CD4-positive, alpha-beta T cell treated with Interleukin-6 at 100 ng/mL for 8 hours (primary cell): ENCODE data around the gene USP7.
A peak's percentile ranks its signal among the peaks of the same experiment; 100 is the strongest.
"Not testable (repeated sequence)": the region's sequence is repeated elsewhere in the genome, so short reads cannot be mapped to it uniquely, and the experiment has no call there.

Experiments used
- DNase-seq: peaks from one replicate; pipeline ENCODE4 v3.0.0-alpha.2; 2020; ENCODE audit warnings: mixed read lengths, low spot score

Gene USP7

DNA sequence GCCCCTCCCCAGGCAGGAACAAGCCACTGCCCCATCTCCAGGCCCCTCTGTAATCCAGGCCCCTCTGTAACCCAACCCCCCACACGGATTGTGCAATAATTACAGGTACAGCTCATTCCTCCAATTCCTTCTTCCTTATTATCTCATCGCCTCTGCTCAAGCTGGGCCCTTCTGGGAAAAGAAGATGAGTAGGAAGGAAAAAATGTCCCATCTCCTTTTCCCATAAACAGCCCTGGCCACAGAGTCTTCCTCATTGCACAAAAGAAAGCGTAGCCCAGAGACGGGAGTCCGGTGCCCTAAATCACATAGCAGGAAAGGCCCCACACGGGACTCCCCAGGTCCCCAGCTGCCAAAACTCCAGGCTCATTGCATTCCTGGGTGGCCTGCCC is 85.2 kb downstream of the USP7 start:
- DNase-seq = no peak

DNA sequence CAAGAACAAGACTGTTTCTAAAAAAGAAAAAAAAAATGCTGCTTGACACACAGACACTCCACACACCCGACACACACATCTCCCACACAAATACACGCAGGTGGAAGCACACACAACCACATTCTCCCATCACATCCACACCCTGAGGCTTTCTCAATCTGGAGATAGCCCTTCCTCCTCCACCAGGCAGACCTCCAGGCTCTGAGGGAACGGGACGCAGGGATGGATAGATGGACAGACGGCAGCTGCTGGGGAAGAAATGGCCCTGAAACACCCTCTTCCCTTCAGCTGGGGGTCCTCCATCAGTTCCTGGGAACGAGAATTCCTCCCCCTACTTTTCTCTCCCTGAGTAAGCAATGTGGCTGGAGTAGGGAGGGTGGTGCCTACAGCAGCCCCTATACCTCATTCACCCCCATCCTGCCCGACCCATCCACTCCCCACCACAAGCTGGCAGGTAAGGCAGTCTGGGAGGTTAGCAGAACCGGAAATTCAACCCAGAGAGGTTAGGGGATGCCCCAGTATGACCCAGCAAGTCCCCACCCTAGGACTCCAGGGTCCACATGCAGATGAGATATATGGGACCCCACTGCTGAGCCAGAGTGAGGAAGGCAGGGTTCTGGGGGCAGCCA is 85.7 kb downstream of the USP7 start:
- DNase-seq = no peak

DNA sequence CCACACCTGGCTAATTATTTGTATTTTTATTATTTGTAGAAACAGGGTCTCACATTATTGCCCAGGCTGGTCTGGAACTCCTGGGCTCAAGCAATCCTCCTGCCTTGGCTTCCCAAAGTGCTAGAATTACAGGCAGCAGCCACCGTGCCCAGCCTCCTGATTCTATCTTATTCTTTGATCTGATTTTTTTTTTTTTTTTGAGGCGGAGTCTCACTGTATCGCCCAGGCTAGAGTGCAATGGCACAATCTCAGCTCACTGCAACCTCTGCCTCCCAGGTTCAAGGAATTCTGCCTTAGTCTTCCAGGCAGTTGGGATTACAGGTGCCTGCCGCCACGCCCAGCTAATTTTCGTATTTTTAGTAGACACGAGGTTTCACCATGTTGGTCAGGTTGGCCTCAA is 88.4 kb downstream of the USP7 start:
- not testable (repeated sequence) for DNase-seq

DNA sequence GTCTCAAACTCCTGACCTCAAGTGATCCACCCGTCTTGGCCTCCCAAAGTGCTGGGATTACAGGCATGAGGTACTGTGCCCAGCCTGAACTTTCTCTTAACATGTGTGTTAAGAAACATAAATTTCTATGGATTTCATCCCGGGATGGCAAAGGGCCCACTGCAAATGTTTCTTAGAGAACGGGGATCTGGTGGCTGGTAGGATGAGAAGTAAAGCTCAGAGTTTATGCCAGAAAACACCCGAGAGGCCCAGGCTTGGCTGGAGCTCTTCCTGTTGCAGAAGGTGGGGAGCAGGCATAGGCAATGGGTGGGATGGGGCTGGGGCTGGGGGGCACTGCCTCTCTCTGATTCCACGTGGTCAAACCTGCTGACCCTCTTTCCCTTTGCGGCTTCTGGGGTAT is 89.3 kb downstream of the USP7 start:
- DNase-seq = no peak

DNA sequence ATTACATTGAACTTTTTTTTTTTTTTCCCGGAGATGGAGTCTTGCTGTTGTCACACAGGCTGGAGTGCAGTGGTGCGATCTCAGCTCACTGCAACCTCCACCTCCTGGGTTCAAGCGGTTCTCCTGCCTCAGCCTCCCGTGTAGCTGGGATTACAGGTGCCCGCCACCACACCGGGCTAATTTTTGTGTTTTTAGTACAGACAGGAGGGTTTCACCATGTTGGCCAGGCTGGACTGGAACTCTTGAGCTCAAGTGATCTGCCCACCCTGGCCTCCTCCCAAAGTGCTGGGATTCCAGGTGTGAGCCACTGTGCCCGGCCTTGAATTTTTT is 89.9 kb downstream of the USP7 start:
- DNase-seq = not testable (repeated sequence)

DNA sequence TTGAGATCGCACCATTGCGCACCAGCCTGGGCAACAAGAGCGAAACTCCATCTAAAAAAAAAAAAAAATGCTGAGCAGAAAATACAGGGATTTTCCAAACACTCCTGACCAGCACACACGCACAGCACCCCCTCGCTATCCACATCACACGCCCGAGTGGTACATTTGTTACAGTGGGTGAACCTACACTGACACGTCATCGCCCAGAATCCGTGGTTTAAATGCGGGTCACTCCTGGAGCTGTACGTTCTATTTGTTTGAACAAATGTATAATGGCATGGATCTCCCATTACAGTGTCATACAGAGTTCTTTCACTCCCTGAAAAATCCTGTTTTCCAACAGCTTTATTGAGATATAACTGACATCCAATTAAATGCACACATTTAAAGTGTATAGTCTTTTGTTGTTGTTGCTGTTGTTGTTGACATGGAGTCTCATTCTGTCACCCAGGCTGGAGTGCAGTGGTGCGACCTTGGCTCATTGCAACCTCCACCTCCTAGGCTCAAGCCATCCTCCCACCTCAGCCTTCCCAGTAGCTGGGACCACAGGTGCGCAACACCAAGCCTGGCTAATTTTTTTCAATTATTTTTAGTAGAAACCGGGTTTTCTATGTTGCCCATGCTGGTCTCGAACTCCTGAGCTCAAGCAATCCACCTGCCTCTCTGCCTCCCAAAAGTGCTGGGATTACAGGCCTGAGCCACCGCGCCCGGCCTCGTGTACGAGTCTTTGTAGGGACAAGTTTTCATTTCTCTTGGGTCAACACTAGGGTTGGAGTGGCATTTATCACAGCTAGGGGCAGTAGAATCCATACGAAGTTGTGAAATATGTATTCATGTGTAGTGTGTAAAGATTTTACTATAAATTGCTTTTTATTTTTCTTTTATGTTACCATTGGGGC is 90.5 kb downstream of the USP7 start:
- DNase-seq = no peak

DNA sequence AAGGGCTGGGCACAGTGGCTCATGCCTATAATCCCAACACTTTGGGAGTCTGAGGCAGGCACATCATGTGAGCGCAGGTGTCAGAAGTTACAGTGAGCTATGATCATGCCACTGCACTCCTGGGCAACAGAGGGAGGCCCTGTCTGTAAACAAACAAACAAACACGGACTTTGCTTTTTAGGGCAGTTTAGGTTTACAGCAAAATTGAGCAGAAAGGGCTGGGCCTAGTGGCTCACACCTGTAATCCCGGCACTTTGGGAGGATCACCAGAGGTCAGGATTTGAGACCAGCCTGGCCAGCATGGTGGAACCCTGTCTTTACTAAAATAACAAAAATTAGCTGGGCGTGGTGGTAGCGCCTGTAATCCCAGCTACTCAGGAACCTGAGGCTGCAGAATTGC is 91.6 kb downstream of the USP7 start:
- no peak for DNase-seq

DNA sequence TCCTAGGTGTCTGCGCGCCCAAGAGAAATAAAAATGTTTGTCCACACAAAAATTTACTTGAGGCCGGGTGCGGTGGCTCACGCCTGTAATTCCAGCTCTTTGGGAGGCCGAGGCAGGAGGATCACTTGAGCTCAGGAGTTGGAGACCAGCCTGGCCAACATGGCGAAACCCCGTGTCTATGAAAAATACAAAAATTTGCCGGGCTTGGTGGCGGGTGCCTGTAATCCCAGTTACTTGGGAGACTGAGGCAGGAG is 93.8 kb downstream of the USP7 start:
- DNase-seq = not testable (repeated sequence)

DNA sequence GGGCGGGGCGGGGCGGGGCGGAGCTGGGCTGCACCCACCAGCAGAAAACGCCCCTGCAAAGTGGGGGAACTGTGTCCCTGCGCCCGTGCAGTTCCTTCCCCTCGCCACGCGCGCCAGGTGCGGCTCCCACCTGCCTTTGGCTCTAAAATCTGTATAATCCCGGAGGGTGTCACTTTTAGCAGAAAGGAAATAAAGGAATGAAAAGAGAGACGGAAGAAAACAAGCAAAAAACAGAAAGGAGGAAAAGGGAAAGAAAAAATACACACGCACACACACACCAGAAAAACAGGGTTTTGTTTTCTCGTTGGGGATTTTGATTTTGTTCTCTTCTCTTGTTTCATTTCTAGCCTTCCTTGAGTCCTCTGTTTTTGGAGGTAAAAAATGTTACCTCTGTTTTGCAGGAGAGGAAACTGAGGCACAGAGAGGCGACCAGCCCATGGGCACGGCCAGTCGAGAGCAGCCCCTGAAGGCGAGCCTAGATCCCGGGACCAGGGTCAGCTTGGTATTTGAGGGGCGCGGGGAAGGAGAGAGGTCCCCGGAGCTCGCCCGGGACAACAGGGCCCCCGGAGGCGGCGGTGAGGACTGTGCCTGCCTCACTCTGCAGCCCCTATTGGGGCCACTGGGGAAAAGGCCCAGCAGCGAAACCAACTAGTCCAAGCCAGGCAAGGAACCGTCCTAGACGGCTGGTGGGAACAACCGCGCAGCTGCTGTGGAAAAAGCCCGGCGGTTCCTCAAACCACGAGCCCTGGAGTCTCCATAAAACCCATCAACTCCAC is 94.3 kb downstream of the USP7 start:
- DNase-seq = no peak

DNA sequence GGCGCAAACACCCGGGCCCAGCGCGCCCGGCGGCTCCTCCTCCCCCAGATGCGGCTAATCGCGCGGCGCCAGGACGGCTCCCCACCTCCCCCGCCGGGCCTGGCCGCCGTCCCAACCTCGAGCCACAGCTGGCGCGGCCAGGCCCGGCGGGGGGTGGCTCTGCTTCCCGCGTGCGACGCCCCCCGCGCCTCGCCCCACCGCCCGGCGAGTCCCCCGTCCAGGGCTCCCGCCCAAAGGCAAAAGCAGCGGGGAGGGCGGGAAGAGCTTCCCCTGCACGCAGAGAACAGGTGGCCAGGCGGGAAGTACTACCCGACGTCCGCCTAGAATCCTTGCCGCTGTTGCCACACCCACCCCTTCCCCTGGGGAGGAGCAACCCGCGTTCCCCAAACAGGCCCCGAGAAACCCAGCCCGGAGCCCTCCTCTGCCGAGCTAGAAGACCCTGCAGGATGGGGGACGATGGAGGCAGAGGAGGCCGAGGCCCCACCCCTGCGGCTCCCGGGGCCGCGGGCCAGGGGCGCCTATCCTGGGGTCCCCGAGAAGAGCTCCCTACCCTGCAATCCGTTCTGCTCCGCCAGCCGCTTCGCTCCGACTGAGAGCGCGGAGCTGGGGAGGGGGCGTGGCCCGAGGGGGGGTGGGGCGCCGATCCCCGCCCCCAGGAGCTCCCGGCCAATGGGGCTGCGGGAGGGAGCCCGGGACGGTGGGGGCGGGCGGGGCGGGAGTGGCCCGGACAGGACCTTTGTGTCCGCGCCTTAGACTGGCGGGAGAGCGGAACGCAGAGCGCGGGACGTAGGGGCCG is 95.1 kb downstream of the USP7 start, which contains the start of gene CARHSP1:
TSS of gene CARHSP1 (minus strand) at position 591 of the 796 bp plus-strand sequence. CDS start 9,678 bp downstream, outside the sequence.
- peak; percentile 83 for DNase-seq

DNA sequence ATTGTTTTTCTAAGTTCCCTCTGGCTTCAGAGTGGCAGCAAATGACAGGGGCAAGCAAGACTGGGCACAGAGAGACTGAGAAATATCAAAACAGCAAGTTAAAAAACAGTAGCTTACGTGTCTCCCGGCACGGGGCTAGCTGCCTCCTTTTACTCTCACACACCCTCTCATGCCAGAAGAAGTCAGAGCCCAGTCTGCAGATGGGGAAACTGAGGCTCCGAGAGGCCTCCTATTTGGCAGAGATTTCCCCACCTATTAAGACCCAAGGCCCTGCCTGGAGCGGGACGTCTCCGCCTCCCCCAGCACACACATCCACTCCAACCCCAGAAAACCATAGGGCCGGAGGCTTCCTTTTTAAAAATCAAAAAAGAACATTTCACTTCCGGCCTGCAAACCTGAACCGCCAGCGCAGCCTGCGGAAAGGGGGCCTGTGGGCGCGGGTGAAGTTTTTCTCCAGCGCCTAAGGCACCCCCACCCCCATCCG is 95.7 kb downstream of the USP7 start:
- peak; percentile 66 for DNase-seq

DNA sequence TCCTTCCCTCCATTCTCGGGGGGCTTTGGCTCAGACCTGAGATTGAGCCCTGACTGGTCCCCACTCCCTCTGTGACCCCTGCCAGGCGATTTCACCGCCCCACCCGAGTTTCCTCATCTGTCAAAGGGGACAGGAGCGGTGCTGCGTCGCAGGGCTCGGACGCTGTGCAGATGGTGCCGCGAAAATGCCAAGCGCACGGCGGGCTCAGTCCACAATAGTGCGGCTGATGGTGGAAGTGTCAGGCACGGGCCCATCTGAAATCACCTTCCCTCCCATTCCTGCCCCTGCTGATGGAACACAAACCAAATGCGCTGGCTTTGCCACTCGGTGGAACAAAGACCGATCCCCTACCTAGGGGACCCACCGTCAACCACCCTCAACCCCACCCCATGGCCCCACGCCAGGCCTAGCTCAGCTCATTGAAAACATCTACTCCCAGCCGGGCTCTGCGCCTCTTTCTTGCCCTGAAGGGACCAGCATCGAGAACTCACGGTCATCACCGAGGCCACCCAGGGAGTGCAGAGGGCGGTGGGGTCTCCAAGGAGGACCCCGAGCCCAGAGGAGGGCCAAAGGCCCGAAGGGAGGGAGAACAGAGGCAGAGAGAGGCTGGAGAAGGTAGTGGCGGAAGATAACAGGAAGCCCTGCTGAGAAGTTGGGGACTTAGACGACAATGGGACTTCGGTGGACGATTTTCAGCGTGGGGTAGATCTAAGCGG is 96.3 kb downstream of the USP7 start:
- DNase-seq = no peak

DNA sequence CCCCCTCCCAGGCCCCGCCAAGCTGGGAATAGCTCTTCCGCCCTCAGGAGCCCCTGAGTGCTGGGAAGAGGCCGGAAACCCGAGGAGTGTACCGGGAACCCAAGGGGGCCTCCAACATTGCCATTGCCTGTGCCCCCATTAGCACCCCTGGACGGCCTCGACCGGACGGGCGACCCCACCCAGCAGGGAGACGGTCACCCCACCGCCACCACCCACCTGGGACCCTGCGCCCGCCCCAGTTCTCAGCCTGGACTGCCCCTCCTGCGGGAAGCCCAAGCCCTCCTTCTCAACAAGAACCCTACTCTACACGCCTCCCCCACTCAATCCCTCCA is 96.9 kb downstream of the USP7 start:
- no peak for DNase-seq

DNA sequence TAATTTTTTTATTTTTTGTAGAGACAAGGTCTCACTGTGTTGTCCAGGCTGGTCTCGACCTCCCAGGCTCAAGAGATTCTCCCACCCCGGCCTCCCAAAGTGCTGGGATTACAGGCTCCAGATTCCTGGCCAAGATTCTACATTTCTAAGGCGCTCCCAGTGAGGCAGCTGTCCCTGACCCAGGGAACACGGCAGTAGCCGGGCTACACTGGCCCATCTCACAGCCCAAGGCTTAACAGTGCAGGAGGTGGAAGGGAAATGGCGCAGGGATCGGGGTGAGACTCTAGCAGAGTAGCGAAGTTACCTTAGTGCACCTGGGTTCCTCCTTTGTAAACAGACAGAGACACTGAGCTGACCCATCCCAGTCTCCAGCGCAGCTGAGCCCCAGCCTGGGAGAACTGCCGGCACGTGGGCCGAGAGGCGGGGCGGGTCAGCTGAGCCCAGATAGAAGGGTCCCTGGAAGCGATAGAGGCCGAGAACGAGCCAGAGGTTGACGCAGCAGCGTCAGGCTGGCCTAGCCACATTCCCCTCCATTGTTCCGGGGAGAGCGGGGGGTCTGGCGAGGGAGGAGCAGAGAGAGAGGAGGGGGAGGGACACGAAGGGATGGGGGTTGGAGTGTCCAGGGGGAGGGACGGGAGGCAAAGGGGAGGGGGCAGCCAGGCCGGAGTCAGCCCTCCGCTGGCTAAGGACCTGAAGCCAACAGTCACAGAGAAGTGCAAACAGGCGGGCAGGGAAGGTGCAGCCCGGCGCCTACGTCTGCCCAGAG is 97.4 kb downstream of the USP7 start:
- no peak for DNase-seq

DNA sequence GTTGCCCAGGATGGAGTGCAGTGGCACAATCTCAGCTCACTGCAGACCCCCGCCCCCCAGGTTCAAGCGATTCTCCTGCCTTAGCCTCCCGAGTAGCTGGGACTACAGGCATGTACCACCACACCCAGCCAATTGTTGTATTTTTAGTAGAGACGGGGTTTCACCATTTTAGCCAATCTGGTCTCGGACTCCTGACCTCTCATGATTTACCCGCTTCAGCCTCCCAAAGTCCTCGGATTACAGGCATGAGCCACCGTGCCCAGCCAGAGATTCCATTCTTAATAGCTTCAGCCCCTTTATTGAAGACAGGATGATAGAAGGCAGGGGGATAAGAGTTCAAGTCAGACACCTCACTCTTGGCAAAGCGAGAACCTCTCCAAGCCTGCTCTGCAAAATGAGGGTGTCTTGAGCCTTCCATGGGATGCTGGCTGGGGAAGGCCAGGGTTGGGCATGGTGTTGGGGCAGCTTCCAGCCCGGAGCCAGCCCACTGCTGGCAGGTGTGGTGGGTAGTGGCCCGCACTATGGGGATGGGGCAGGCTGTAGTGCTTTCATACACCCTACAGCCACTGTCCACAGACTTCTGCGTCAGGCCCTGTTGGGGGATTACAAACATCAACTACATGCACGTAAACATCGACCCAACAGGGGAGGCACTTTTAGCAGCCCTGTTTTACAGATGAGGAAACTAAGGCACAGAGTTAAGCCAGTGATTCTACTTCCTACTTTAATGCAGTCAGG is 98.4 kb downstream of the USP7 start:
- DNase-seq = no peak

DNA sequence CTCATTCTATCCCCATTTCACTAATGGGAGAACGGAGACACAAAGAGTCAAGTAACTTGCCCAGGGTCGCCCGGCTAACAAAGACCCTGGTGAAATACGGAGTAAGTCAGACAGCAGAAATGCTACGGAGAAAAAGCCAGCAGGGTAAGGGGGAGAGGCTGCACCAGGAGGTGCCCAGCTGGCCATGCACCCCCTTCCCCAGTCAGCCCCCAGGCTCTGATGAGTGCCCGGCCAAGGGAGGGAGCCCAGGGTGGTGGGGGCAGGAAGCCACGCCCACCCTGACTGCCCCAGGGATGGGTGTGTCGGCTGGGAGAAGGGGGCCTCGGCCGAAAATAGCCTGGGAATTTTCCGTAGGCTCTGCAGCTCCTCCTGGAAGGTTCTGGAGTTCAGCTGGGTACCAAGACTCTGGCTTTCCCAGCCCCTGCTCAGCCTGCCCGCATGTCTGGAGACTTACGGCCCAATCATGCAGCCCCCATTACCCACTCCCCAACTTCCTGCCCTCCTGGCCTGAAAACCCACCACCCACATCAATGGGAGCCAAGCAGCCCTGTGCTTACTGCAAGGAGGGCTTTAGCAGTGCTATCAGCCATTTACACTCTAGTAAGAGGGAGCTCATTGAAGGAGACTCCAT is 99.1 kb downstream of the USP7 start:
- no peak for DNase-seq

DNA sequence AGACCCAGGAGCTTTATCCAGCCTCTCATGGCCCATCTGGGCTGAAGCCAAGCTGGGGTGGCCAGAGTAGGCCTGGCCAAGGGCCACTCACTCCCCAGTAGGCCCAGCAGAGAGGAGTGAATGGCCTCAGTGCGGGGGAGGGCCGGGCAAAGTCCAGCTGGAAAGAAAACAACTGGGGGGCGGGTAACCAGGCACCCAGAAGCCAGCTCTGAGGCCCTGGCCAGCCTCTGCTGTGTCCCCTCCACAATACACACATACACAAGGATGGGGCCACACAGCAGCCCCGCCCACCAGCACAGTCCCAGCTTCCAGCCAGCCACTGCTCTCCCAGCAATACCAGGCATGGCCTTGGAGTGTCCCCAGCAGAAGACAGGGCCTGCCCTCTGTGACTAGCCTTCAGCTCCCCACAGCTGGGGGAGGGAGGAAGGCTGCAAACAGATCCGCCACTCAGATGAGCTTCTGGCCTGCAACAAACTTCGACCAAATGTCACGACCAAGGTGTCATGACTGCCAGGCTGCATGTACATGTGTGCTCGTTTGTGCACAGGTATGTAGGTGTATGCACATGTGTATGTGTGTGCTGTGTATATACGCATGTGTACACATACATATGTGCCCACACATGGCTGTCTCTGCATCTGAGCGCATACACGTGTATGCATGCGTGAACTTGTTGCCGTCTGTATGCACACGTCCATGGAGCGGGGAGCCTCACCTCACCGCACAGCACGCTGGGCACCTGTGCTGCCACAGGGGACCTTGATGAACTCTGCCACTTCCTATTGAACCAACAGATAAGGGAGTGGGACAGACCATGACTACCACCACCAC is 99.9 kb downstream of the USP7 start:
- no peak for DNase-seq

DNA sequence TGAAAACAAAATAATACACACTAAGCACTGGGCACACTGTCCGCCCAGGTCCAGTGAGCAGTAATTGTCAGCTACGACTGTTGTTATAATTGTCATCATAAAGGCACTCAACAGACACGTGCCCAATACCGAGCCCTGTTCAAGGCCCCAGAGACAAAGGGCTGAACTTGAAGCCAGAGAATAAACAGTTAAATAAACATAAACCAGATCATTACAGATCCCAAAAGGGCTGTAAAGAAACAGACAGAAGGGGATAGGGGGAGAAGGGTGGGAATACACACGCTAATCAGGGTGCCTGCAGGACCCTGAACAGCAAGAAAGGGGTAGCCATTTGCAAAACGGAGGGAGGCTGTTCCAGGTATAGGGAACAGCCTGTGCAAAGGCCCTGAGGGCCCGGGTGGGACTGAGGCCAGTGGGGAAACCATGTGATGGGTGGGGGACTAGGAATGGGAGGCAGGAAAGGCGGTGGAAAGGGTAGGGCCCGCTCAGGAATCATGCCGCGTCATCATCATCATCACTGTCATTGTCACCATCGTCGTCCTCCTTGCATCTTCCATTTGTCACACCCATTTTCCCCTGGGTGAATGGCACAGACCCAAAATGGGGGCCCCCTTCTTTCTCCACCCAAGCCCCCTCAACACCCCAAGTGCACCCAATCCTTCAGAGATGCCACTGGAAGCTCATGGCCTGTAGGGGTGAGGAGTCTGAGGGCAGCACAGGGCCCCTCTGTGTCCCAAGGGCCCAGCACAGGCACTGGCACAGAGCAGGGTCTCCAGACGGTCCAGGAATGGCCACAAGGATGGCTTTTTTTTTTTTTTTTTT is 101.2 kb downstream of the USP7 start:
- DNase-seq = no peak
